Amniotic epithelial cell (primary cell): ENCODE measurements around the gene ANKRD42.
"Not testable (repeated sequence)": the region's sequence is repeated elsewhere in the genome, so short reads cannot be mapped to it uniquely, and the experiment has no call there.

Source experiments
- DNase-seq: peaks from one replicate; pipeline ENCODE4 v3.0.0-alpha.2; 2010; ENCODE audit warnings: low read depth

Gene ANKRD42

DNA sequence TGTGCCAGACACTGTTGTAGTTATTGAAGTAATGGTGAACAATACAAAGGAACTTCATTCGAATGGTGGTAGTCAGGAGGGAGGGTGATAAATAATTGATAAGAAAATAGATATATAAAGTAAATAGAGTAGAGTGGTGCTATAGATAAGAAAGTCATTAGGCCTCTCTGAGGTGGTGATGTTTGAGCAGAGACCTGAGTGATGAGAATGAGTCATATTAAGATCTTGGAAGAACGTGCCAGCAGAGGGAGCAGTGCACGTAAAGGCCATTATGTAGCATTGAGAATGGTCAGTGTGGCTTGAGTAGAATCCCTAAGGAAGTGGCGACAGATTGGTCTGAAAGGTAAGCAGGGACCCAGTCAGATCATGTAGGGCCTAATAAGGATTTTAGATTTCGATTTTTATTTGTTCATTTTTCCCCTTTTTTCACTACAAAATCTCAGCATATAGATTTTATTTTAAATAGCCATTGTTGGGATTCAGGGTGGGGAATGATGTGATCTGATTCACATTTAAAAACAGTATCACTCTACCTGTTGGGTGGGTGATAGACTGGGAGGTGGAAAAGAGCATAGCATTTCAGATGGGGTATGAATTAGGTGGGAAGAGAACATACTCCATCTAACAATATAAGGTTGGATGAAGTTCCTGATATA lies 47.9 kb downstream of the ANKRD42 start:
- DNase-seq = peak; percentile 76

DNA sequence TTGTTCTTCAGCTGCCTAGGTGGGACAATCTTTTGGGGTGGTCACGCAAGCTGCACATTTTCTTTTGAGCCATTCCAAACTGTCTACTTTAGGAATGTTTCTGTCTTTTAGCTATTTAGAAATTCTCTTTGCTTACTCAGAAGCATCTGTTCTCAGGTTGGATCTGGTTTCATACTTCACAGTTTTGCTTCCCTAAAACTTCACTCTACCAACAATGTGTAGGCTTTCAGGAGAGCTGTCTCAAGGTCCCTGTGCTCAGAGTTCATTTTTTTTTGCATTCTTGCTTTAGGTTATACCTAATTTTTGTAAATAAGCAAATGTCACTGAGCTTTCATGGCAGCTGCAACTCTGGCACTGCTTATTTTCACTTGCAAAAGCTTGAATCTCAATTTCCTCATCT lies 55.9 kb downstream of the ANKRD42 start:
- no peak for DNase-seq

- DNase-seq = peak; percentile 53
Measured at GRCh38 chr11:83249972-83250593, 56.6 kb downstream of the ANKRD42 start.

GRCh38 chr11:83252266-83252665 lies 58.8 kb downstream of the ANKRD42 start:
- no peak for DNase-seq

- DNase-seq = no peak
Measured at GRCh38 chr11:83252941-83253340, 59.4 kb downstream of the ANKRD42 start.

GRCh38 chr11:83255366-83255765 lies 61.9 kb downstream of the ANKRD42 start:
- DNase-seq = no peak

DNA sequence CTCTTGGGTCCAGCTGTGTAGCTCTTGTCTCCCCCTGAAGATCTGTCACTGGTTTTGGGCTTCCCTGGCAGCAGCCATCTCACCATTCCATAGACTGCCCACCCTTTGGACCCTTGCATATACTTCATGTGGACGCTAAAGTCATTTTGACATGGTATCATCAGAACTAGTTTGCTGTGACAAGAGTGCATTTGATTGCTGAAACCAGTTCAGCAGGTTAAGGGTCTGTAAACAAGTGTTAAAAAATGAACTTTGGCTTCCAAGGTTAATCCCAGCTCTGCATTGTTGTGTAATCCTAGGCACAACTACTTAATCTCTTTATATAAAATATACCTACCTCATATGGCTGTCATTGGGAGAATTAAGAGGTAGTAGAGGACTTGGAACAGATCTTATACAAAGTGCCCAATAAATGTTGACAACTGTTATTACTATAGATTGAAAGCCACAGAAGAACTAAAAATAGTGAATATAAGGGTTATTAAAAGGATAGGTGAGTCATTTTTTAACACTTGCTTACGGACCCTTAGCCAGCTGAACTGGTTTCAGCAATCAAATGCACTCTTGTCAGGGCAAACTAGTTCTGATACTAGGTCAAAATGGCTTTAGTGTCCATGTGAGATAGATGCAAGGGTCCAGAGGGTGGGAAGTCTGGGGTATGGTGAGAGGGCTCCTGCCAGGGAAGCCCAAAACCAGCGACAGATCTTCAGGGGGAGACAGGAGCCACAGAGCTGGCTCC lies 63.3 kb downstream of the ANKRD42 start:
- DNase-seq = no peak

DNA sequence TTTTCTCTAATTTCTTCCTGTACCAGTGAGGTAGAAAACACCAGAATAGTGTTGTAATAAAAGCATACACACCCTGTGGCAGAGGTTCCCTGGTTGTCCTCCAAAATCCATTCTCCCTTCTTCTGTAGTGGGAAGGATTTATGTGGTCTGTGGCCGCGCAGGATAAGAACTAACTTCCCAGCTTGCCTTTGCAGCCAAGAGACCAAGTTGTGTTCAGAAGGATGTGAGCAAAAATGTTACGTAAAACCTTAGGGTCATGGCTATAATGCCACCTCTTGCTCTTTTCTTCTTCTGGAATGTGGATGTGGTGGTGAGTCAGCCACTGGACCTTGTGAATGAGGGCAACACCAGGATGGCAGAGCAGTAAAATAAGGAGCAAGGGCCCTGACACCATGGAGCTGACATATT lies 64.3 kb downstream of the ANKRD42 start:
- DNase-seq = peak; percentile 96

GRCh38 chr11:83259559-83259958 lies 66.0 kb downstream of the ANKRD42 start:
- no peak for DNase-seq

DNA sequence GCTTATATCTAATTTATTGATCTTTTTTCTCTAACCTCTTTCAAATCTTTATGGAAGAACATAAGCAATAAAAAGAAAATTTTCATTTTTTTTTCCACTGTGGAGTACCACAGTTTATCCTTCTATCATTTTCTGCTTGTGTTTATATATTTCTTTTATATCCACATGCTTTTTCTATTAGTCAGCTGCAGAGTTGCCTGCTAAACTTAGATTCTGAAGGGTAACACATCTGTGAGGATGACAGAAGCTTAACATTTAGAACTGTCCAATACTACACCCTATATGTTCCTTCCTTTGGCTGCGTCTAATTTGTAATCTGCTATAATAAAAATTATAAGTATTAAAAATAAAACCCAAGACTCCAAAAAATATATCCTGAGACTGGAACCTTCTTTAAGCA lies 71.8 kb downstream of the ANKRD42 start:
- no peak for DNase-seq

DNA sequence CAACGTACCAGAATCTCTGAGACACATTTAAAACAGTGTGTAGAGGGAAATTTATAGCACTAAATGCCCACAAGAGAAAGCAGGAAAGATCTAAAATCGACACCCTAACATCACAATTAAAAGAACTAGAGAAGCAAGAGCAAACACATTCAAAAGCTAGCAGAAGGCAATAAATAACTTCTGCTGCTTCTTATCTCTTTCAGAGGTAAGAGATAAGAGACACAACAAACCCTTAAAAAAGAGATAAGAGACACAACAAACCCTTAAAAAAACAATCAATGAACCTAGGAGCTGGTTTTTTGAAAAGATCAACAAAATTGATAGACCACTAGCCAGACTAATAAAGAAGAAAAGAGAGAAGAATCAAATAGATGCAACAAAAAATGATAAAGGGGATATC lies 75.6 kb downstream of the ANKRD42 start:
- DNase-seq = not testable (repeated sequence)

DNA sequence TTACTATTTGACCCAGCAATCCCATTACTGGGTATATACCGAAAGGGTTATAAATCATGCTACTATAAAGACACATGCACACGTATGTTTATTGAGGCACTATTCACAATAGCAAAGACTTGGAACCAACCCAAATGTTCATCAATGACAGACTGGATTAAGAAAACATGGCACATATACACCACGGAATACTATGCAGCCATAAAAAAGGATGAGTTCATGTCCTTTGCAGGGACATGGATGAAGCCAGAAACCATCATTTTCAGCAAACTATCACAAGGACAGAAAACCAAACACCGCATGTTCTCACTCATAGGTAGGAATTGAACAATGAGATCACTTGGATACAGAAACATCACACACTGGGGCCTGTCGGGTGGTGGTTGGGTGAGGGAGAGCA lies 78.2 kb downstream of the ANKRD42 start:
- not testable (repeated sequence) for DNase-seq

- DNase-seq = peak; percentile 83
Measured at GRCh38 chr11:83272627-83273026, 79.1 kb downstream of the ANKRD42 start.

GRCh38 chr11:83275888-83276641 lies 82.6 kb downstream of the ANKRD42 start:
- no peak for DNase-seq

GRCh38 chr11:83278351-83278750 lies 84.8 kb downstream of the ANKRD42 start:
- peak; percentile 47 for DNase-seq

GRCh38 chr11:83280256-83280655 lies 86.7 kb downstream of the ANKRD42 start:
- DNase-seq = peak; percentile 18

DNA sequence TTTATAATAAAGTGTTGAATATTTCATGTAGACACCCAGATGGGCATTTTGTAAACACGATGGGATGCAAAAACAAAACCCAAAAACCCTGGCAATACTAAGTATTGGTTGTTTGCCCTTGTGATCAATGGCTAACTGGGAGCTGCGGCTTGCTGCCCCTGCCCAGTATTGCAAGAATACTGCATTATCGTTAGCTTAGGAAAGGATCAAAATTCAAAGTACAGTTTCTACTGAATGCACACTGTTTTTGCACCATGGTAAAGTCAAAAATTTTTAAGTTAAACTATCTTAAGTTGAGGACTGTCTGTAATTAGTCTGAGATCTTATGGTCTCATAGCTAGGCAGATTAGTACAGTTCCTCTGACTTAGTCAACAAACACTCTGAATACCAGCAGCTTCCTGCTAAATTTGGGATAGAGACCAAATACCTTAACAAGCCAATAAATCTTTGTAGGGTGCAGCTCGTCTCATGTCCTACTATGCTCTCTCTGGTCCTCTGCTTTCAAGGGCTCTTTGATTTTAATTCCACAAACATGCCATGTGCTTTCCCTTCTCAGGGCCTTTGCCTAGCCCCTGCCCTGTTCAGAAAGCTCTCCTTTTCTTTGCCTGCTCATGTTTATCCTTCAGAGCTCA lies 88.7 kb downstream of the ANKRD42 start:
- no peak for DNase-seq

- DNase-seq = no peak
Measured at GRCh38 chr11:83284501-83285150, 91.1 kb downstream of the ANKRD42 start.

GRCh38 chr11:83285151-83285770 lies 91.7 kb downstream of the ANKRD42 start:
- DNase-seq = no peak

DNA sequence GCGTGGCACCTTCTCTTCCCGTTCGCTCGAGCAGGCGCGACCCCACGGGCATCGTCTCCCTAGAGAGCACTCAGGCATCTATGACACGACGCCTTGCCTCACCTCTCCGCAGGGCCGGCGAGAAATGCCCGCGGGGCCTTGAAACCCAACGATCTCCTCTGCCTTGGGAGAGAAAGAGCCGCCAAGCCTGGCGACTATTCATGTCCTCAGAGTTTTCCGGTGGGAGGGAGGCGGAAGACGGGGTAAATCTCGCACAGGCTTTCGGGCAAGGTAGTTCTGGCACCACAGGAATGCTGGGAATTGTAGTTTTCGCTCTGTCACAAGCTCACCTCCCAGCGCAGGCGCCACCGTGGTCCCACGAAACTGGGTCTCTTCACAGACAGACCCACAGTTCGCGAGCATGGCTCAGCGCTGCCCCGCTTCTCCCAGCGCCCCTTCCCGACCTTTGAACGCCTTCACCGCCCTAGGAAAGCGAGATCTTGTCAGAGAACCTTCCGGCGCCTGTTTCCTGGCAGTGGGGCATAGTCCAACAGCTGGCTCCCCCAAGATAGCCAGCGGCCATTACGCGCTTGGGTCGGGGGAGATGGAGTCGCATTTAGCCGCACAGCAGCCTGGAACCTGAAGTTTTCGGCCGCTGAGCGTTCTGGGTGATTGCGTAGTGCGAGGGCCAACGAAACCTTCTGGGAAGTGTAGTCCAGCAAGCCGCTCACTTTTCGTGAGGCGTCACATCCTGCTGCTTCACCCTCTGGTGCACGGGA lies 92.4 kb downstream of the ANKRD42 start, which contains the start of gene CCDC90B:
Gene CCDC90B (minus strand): TSS at position 597 of the 758 bp plus-strand sequence. CDS start 395 bp downstream, at position 202.
- peak; percentile 99 for DNase-seq
